PFSK-1 (cell line): Measurements from ENCODE around the gene TFDP2.

Experiments used
- POLR2AphosphoS5 ChIP-seq: IDR thresholded peaks from 2 replicates; pipeline ENCODE4 v1.6.1; 2012; ENCODE audit warnings: low read depth, mild to moderate bottlenecking, control low read depth, low read length, moderate library complexity
- SIN3A ChIP-seq: IDR thresholded peaks from 2 replicates; pipeline ENCODE4 v1.6.1; 2012; ENCODE audit warnings: mild to moderate bottlenecking, low read length, moderate library complexity, borderline replicate concordance; ENCODE audit not compliant: insufficient read depth
- TAF1 ChIP-seq: IDR thresholded peaks from 2 replicates; pipeline ENCODE4 v1.6.1; 2012; ENCODE audit warnings: low read length, control low read depth, borderline replicate concordance; ENCODE audit not compliant: insufficient read depth
- TF ChIP-seq, protein P1 (sequence below), 2 experiments: IDR thresholded peaks; 2 replicates each; pipeline versions ENCODE4 v1.6.1 to v1.8.0; 2011 to 2012; ENCODE audit warnings: low read depth in 2 of 2, low read length in 2 of 2, control low read depth in 1 of 2, inconsistent platforms in 1 of 2, mild to moderate bottlenecking in 1 of 2, moderate library complexity in 1 of 2; ENCODE audit not compliant: insufficient read depth in 1 of 2

- TF ChIP-seq, protein P1, sequence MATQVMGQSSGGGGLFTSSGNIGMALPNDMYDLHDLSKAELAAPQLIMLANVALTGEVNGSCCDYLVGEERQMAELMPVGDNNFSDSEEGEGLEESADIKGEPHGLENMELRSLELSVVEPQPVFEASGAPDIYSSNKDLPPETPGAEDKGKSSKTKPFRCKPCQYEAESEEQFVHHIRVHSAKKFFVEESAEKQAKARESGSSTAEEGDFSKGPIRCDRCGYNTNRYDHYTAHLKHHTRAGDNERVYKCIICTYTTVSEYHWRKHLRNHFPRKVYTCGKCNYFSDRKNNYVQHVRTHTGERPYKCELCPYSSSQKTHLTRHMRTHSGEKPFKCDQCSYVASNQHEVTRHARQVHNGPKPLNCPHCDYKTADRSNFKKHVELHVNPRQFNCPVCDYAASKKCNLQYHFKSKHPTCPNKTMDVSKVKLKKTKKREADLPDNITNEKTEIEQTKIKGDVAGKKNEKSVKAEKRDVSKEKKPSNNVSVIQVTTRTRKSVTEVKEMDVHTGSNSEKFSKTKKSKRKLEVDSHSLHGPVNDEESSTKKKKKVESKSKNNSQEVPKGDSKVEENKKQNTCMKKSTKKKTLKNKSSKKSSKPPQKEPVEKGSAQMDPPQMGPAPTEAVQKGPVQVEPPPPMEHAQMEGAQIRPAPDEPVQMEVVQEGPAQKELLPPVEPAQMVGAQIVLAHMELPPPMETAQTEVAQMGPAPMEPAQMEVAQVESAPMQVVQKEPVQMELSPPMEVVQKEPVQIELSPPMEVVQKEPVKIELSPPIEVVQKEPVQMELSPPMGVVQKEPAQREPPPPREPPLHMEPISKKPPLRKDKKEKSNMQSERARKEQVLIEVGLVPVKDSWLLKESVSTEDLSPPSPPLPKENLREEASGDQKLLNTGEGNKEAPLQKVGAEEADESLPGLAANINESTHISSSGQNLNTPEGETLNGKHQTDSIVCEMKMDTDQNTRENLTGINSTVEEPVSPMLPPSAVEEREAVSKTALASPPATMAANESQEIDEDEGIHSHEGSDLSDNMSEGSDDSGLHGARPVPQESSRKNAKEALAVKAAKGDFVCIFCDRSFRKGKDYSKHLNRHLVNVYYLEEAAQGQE (IDR thresholded peaks at IDR 0.05; ENCODE audit: insufficient read depth in 1 of 2, low read depth in 2 of 2, low read length in 2 of 2), result no peak
- TF ChIP-seq POLR2AphosphoS5 (no peak), SIN3A (no peak), TAF1 (no peak)
Observed at GRCh38 chr3:142053835-142054234, 95.5 kb downstream of the TFDP2 start.
